K562 (cell line): Measurements from ENCODE around the gene TCFL5. TPM values are rescaled to one million over a fixed set of nuclear protein-coding genes. Genes with fewer than 3 reads are reported as not detected.
A peak's percentile ranks its signal among the peaks of the same experiment; 100 is the strongest.

Experiments used
- ATAC-seq: fragments of 200-7000 bp; cut with Tn5 transposase; 3 replicates; pipeline ENCODE4 v1.9.1; 2020; ENCODE audit warnings: moderate library complexity
- BruUV-seq: library from RNA; stranded (reverse); fragments of 400-500 nt; replicated peaks from 2 replicates; lab custom pipeline; 2021; lab: Mats Ljungman, UMichigan
- CTCF ChIA-PET: fragments of 300-600 bp; formaldehyde crosslinking; extraction: SDS; loops from one replicate; lab custom pipeline; 2021; ENCODE audit warnings: low intra/inter-chr PET ratio; lab: Yijun Ruan, JAX
- POLR2A ChIA-PET: fragments of 300-600, 350-650 bp; sonication (Branson Sonifier 250); formaldehyde crosslinking; extraction: SDS; loops from one replicate; lab custom pipeline; 2021; ENCODE audit warnings: antibody characterized with exemption, inconsistent platforms; lab: Yijun Ruan, JAX
- DNase-seq, 4 experiments: peaks; one replicate each; pipeline versions ENCODE4 v3.0.0 to v3.0.0-alpha.2; 2011 to 2018; ENCODE audit warnings: low spot score in 3 of 4, mixed read lengths in 3 of 4; ENCODE audit errors: extremely low read depth in 1 of 4
- FAIRE-seq: peaks from 2 replicates; lab custom pipeline; 2011; peaks lifted over from hg19 to GRCh38; lab: Jason Lieb, UNC
- H2AFZ ChIP-seq: 2 replicates; pipeline ENCODE4 v1.6.0; 2011; ENCODE audit warnings: low read depth, low read length, control low read depth, inconsistent platforms
- H3K27ac ChIP-seq: fragments of 200-600 bp; 3 replicates; pipeline ENCODE4 v1.8.0; 2011; ENCODE audit warnings: low read depth, mild to moderate bottlenecking, control low read depth, inconsistent platforms, low read length, moderate library complexity, mixed read lengths; ENCODE audit errors: extremely low read depth
- H3K27me3 ChIP-seq, 2 experiments: fragments of 300-600 bp in 1 of 2; 2 replicates in 1 of 2; 3 replicates in 1 of 2; pipeline versions ENCODE4 v1.6.0 to v1.8.0; 2011; ENCODE audit warnings: inconsistent platforms in 2 of 2, low read length in 2 of 2, mild to moderate bottlenecking in 1 of 2, mixed read lengths in 1 of 2, moderate library complexity in 1 of 2; ENCODE audit not compliant: control insufficient read depth in 2 of 2, insufficient read depth in 2 of 2
- H3K36me3 ChIP-seq: fragments of 300-600 bp; 3 replicates; pipeline ENCODE4 v1.8.0; 2011; ENCODE audit warnings: mild to moderate bottlenecking, low read length, inconsistent platforms; ENCODE audit not compliant: control insufficient read depth, insufficient read depth
- H3K4me1 ChIP-seq, 2 experiments: fragments of 200-600 bp in 1 of 2; replicated peaks in 1 of 2; 2 replicates in 1 of 2; 3 replicates in 1 of 2; pipeline versions ENCODE4 v1.5.1 to v1.8.0; 2011; ENCODE audit warnings: inconsistent platforms in 2 of 2, low read length in 2 of 2, mild to moderate bottlenecking in 1 of 2, mixed read lengths in 1 of 2, moderate library complexity in 1 of 2; ENCODE audit not compliant: control insufficient read depth in 2 of 2, insufficient read depth in 2 of 2
- H3K4me2 ChIP-seq: 2 replicates; pipeline ENCODE4 v1.6.1; 2011; ENCODE audit warnings: low read length, control low read depth, inconsistent platforms, mixed read lengths; ENCODE audit not compliant: insufficient read depth
- H3K4me3 ChIP-seq: fragments of 200-600 bp; sonication (generic), shearing (Covaris generic); 2 replicates; pipeline ENCODE4 v1.5.1; 2016; ENCODE audit warnings: control low read depth, inconsistent platforms
- H3K79me2 ChIP-seq: fragments of 200-600 bp; 3 replicates; pipeline ENCODE4 v1.8.0; 2011; ENCODE audit warnings: low read length, inconsistent platforms; ENCODE audit not compliant: control insufficient read depth, insufficient read depth
- H3K9ac ChIP-seq, 2 experiments: 2 replicates each; pipeline versions ENCODE4 v1.6.0 to v1.6.1; 2011; ENCODE audit warnings: low read depth in 2 of 2, low read length in 2 of 2, control low read depth in 1 of 2, inconsistent platforms in 1 of 2, mild to moderate bottlenecking in 1 of 2, mixed read lengths in 1 of 2; ENCODE audit not compliant: insufficient read depth in 1 of 2
- H3K9me1 ChIP-seq: one replicate; pipeline ENCODE4 v1.6.0; 2011; ENCODE audit warnings: inconsistent platforms, mild to moderate bottlenecking, low read length, moderate library complexity; ENCODE audit not compliant: control insufficient read depth, insufficient read depth
- H3K9me3 ChIP-seq: replicated peaks from 2 replicates; pipeline ENCODE4 v1.5.1; 2011; ENCODE audit warnings: low read depth, low read length, inconsistent platforms; ENCODE audit not compliant: control insufficient read depth, insufficient read depth
- H4K20me1 ChIP-seq: replicated peaks from 2 replicates; pipeline ENCODE4 v1.6.1; 2011; ENCODE audit warnings: low read length, inconsistent platforms, mixed read lengths; ENCODE audit not compliant: control insufficient read depth, insufficient read depth
- BHLHE40 ChIP-seq: IDR thresholded peaks from 2 replicates; pipeline ENCODE4 v1.6.1; 2011; ENCODE audit warnings: low read length, improper control_type of control experiment
- CBX2 ChIP-seq: fragments of 200-600 bp; sonication (generic); IDR thresholded peaks from one replicate; pipeline ENCODE4 v1.6.1; 2012; ENCODE audit warnings: mild to moderate bottlenecking, low read length, inconsistent platforms; ENCODE audit not compliant: insufficient read depth, poor library complexity, severe bottlenecking
- CREM ChIP-seq: IDR thresholded peaks from 2 replicates; pipeline ENCODE4 v1.6.1; 2014; ENCODE audit warnings: antibody characterized with exemption, low read depth
- ELF4 ChIP-seq: fragments of 450-650 bp; formaldehyde crosslinking; IDR thresholded peaks from 2 replicates; pipeline ENCODE4 v1.4.0; 2022; ENCODE audit warnings: missing genetic modification characterization
- KDM5B ChIP-seq: fragments of 200-600 bp; sonication (generic); IDR thresholded peaks from 2 replicates; pipeline ENCODE4 v1.6.1; 2012; ENCODE audit warnings: low read depth, mild to moderate bottlenecking, moderate library complexity, low read length, control low read depth, inconsistent platforms; ENCODE audit not compliant: insufficient replicate concordance
- MCM5 ChIP-seq: fragments of 450-650 bp; IDR thresholded peaks from 2 replicates; pipeline ENCODE4 v1.6.1; 2016; ENCODE audit warnings: low read depth
- NEUROD1 ChIP-seq: fragments of 150-350 bp; IDR thresholded peaks from 2 replicates; pipeline ENCODE4 v1.6.1; 2014; ENCODE audit warnings: borderline replicate concordance, low read length, low read depth; ENCODE audit not compliant: partially characterized antibody
- POLR3G ChIP-seq: IDR thresholded peaks from 2 replicates; pipeline ENCODE4 v1.6.1; 2011; ENCODE audit not compliant: insufficient read length, insufficient replicate concordance; ENCODE audit errors: extremely low read depth
- SAFB ChIP-seq: fragments of 200-400 bp; formaldehyde crosslinking; IDR thresholded peaks from 2 replicates; pipeline ENCODE4 v1.6.1; 2017; ENCODE audit warnings: low read depth, low read length, borderline replicate concordance
- SMAD4 ChIP-seq: fragments of 250-450 bp; sonication (Bioruptor Pico); conservative IDR thresholded peaks from 2 replicates; pipeline ENCODE4 v1.8.0; 2021; ENCODE audit warnings: inconsistent platforms, mild to moderate bottlenecking, moderate library complexity
- SOX6 ChIP-seq: fragments of 450-650 bp; IDR thresholded peaks from 2 replicates; pipeline ENCODE4 v1.6.1; 2014; ENCODE audit warnings: mild to moderate bottlenecking
- SRSF9 ChIP-seq: fragments of 200-400 bp; formaldehyde crosslinking; IDR thresholded peaks from 2 replicates; pipeline ENCODE4 v1.6.1; 2017; ENCODE audit warnings: low read depth, low read length, borderline replicate concordance
- TCF3 ChIP-seq: sonication (generic); formaldehyde crosslinking; IDR thresholded peaks from 2 replicates; pipeline ENCODE4 v1.4.0; 2020; ENCODE audit warnings: mild to moderate bottlenecking, missing genetic modification reagents
- ZNF175 ChIP-seq: fragments of 200-800 bp; sonication (Bioruptor generic); IDR thresholded peaks from 2 replicates; pipeline ENCODE4 v1.6.1; 2016; ENCODE audit warnings: low read depth, mild to moderate bottlenecking, missing genetic modification characterization, missing compliant biosample characterization
- ZNF212 ChIP-seq: fragments of 450-650 bp; formaldehyde crosslinking; IDR thresholded peaks from 2 replicates; pipeline ENCODE4 v1.4.0; 2020; ENCODE audit warnings: mild to moderate bottlenecking
- ZNF76 ChIP-seq: fragments of 250-450 bp; sonication (Bioruptor Pico); IDR thresholded peaks from 2 replicates; pipeline ENCODE4 v1.4.0; 2020; ENCODE audit warnings: mild to moderate bottlenecking, moderate library complexity, borderline replicate concordance
- ZSCAN29 ChIP-seq: fragments of 450-650 bp; IDR thresholded peaks from 2 replicates; pipeline ENCODE4 v1.6.1; 2017
- WGBS: fragments of 100-300 bp; shearing (Covaris generic); methylation state at CpG from one replicate; pipeline ENCODE4 v1.1.6; 2016; ENCODE audit warnings: low coverage, mixed read lengths; ENCODE audit not compliant: insufficient coverage; ENCODE audit errors: missing lambda C conversion rate; 5-methylcytosine and 5-hydroxymethylcytosine counted together
- in situ Hi-C: fragments of 300-500 bp; cut with MboI; formaldehyde crosslinking; loops from 4 replicates; pipeline ENCODE4 v1.15.0; 2018; ENCODE audit warnings: inconsistent platforms, mixed read lengths
- intact Hi-C: fragments of 100-400 bp; cut with micrococcal nuclease; formaldehyde crosslinking; loops from 2 replicates; pipeline ENCODE4 v1.14.2; 2022
- polyA plus RNA-seq, 8 experiments: library from polyadenylated mRNA; depleted of rRNA in 4 of 8; stranded (reverse) in 5 of 8; unstranded in 3 of 8; fragments of >200 nt; fragmentation: Nextera tagmentation in 2 of 8; fragmentation: Illumina TruSeq in 1 of 8; extraction: Ambion mirVana in 2 of 8; extraction: Trizol in 1 of 8; gene quantifications; 2 replicates each; pipeline versions ENCODE4 v1.2.1 to v1.2.3, GENCODE V29; 2011 to 2014; ENCODE audit warnings: inconsistent platforms in 1 of 8, missing spikeins in 1 of 8
- total RNA-seq, 7 experiments: library from RNA; depleted of rRNA in 6 of 7; stranded (reverse); fragments of >200 nt in 6 of 7; fragmentation: Illumina TruSeq in 2 of 7; extraction: Trizol in 2 of 7; gene quantifications; 2 replicates each; pipeline versions ENCODE4 v1.2.1 to v1.2.3, GENCODE V29; 2011 to 2021; ENCODE audit warnings: low replicate concordance in 1 of 7
- TF ChIP-seq, protein P1 (sequence below): fragments of 250-450 bp; sonication (Bioruptor Pico); IDR thresholded peaks from 2 replicates; pipeline ENCODE4 v1.8.0; 2021; ENCODE audit warnings: moderate library complexity, mild to moderate bottlenecking, inconsistent platforms
- TF ChIP-seq, protein P2 (sequence below): sonication (generic); formaldehyde crosslinking; IDR thresholded peaks from 2 replicates; pipeline ENCODE4 v1.8.0; 2022; ENCODE audit warnings: missing genetic modification reagents, mild to moderate bottlenecking, moderate library complexity, borderline replicate concordance

Gene TCFL5
- total and polyA plus RNA-seq, 9 of the 15 experiments (the other 6 are each of a cell fraction or from before 2014, with no cell fraction given) = 1.00 to 12.6 (median 9.1) TPM

DNA sequence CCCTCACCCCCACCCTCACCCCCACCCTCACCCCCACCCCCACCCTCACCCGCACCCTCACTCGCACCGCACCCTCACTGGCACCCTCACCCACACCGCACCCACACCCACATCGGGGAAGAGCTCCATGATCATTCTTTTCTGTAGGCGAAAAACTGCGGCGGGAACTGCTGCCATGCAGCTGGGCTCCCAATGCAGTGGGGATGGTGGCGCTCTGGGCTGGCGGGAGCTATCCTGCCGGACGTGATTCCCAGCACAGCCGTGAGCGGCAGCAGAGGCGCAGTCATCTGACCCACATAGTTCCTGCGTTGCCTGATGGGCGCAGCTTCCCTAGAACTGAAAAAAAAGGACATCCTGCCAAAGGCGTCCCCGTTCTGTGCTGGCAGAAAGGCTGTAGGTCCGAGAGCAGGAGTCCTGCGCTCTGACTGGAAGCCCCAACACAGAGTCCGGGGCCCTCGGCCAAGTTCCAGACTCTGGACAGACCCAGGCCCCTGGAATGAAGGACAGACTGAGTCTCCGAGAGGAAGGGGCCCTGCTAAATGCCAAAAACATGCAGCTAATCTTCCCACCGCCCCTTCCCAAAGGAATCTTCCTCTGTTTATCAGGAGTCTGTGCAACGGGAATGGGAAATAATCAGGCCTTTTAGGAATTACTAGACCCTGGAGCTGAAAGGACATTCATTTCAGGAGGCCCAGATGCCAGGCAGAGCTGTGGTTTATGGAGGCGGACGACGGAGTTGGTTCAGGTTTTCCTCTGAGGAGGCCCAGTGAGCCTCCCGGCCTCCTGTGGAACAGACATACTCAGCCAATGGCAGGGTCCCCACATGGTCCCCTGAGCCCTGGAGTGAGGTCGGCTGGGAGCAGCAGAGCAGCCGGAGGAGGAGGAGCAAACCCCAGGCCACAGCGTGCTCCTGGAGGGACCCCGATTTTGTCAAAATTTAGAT, 14.1 kb upstream of the TCFL5 start:
- Histone ChIP-seq H4K20me1 (no peaks in the 10 kb centered on the region), H3K36me3 (peaks cover 7% of the 10 kb centered on the region; the same call in 1 of the 3 replicates), H3K27me3 (no peaks in the 10 kb centered on the region), H3K4me3 (peak overlapping the region; percentile 21; the same call in 1 of the 2 replicates), H3K4me2 (peak overlapping the region; percentile 20), H3K9ac (peak overlapping the region; percentile 64 to 70), H3K4me1 (peaks cover 24 to 59% of the 10 kb centered on the region in 2 experiments), H3K79me2 (no peaks in the 10 kb centered on the region), H3K9me3 (no peaks in the 10 kb centered on the region), H3K27ac (peak overlapping the region; percentile 84), H3K9me1 (no peaks in the 10 kb centered on the region), H2AFZ (peak overlapping the region; percentile 97)
- intact Hi-C loops (loop anchor here (10.0 kb wide), 1 partner anchor 51 kb away; no protein-coding TSS in a partner anchor), in situ Hi-C loops (no loop called here)
- BruUV-seq = no TSS peak
- POLR2A ChIA-PET = interaction anchor here (0.6 to 3.0 kb wide), 18 partner anchors 9 to 511 kb away, joined by 3 to 16 read pairs (median 4); partner anchors contain the start of genes GID8 and TCFL5
- CTCF ChIA-PET = interaction anchor here (0.5 to 1.2 kb wide), 2 partner anchors 133 to 135 kb away, joined by 3 read pairs; no protein-coding TSS in a partner anchor
- WGBS = 31% methylated on average over 29 of the region's 34 CpGs
- ATAC-seq (peak; percentile 97), FAIRE-seq (peak; percentile 93), DNase-seq (peak; percentile 75 to 91 (median 83))
- TF ChIP-seq TCF3 (CRISPR knock-in tag) (peak; percentile 12; the same call in 1 of the 2 replicates), SAFB (no peak), ZNF212 (no peak), ZNF175 (CRISPR knock-in tag) (0 out of 2 replicates have a peak, but pooled peaks have one; percentile 34), POLR3G (no peak), ZSCAN29 (no peak), ELF4 (no peak), SOX6 (no peak), SMAD4 (CRISPR knock-in tag) (peak; percentile 70; the same call in 1 of the 2 replicates), KDM5B (peak; percentile 29), NEUROD1 (peak; percentile 36), BHLHE40 (peak; percentile 53; the same call in 1 of the 2 replicates), CBX2 (no peak), CREM (peak; percentile 68), MCM5 (no peak), SRSF9 (no peak), ZNF76 (CRISPR knock-in tag) (no peak)
- TF ChIP-seq, protein P1, sequence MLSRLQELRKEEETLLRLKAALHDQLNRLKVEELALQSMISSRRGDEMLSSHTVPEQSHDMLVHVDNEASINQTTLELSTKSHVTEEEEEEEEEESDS = no peak
- TF ChIP-seq, protein P2, sequence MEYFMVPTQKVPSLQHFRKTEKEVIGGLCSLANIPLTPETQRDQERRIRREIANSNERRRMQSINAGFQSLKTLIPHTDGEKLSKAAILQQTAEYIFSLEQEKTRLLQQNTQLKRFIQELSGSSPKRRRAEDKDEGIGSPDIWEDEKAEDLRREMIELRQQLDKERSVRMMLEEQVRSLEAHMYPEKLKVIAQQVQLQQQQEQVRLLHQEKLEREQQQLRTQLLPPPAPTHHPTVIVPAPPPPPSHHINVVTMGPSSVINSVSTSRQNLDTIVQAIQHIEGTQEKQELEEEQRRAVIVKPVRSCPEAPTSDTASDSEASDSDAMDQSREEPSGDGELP = peak; percentile 93
